GM06990 (cell line): ENCODE data around the gene CHST1.

ENCODE experiments used
- DNase-seq: peaks from one replicate; pipeline ENCODE4 v3.0.0-alpha.2; 2011; ENCODE audit not compliant: insufficient read length; ENCODE audit errors: extremely low read depth
- H3K27me3 ChIP-seq: replicated peaks from 2 replicates; pipeline ENCODE4 v1.6.0; 2011; ENCODE audit warnings: low read length; ENCODE audit not compliant: control insufficient read depth, insufficient read depth
- H3K36me3 ChIP-seq: 2 replicates; pipeline ENCODE4 v1.5.1; 2011; ENCODE audit warnings: low read length; ENCODE audit not compliant: control insufficient read depth, insufficient read depth
- H3K4me3 ChIP-seq: replicated peaks from 2 replicates; pipeline ENCODE4 v1.5.1; 2011; ENCODE audit warnings: low read depth, mild to moderate bottlenecking, control low read depth, low read length
- TF ChIP-seq, protein P1 (sequence below): IDR thresholded peaks from 2 replicates; pipeline ENCODE4 v1.5.1; 2011; ENCODE audit warnings: low read length, control low read depth, mild to moderate bottlenecking, inconsistent platforms; ENCODE audit not compliant: insufficient read depth, poor library complexity, severe bottlenecking

Gene CHST1

DNA sequence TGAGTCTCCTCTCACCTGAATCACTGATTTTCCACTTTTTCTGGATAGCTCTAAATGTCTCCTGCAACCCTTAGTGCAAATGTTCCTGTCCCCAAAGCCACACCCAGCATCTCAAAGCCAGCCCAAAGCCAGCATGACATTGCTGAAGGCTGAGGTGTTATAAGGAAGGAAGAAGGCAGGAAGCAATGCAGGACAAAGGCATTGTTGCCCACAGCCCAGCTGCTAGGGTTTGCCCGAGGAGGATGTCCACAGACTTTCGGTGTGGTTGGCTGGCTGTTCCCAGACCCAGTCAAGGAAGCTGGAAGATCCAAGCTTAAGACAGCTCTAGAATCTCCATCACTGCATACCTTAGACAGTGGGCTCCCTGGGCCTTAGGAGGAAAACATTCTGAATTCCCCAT lies 23.5 kb downstream of the CHST1 start:
- no peak overlapping the region for H3K4me3 ChIP-seq
- no peaks in the 10 kb centered on the region for H3K27me3 ChIP-seq
- no peak for DNase-seq
- no peaks in the 10 kb centered on the region for H3K36me3 ChIP-seq
- TF ChIP-seq, protein P1, sequence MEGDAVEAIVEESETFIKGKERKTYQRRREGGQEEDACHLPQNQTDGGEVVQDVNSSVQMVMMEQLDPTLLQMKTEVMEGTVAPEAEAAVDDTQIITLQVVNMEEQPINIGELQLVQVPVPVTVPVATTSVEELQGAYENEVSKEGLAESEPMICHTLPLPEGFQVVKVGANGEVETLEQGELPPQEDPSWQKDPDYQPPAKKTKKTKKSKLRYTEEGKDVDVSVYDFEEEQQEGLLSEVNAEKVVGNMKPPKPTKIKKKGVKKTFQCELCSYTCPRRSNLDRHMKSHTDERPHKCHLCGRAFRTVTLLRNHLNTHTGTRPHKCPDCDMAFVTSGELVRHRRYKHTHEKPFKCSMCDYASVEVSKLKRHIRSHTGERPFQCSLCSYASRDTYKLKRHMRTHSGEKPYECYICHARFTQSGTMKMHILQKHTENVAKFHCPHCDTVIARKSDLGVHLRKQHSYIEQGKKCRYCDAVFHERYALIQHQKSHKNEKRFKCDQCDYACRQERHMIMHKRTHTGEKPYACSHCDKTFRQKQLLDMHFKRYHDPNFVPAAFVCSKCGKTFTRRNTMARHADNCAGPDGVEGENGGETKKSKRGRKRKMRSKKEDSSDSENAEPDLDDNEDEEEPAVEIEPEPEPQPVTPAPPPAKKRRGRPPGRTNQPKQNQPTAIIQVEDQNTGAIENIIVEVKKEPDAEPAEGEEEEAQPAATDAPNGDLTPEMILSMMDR, result no peak

DNA sequence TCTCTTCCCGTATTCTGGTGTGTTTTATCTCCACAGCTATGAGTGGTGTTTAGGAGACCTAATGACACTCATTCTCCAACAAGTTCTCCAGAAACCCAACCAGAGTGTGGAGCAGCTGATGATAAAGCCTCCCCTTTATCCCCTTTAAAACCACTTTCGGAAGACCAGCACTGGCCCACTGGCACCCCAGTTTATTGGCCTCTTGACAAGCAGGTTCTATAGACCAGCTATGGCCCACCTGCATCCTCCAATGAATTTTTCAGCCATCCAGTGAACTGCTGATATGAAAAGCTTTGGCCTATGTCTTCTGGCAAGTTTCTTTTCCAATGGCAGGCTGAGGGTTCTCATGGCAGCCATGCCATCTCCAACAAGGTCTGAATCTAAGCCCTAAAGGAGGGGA lies 27.4 kb downstream of the CHST1 start:
- no peak for DNase-seq
- Histone ChIP-seq H3K36me3 (no peaks in the 10 kb centered on the region), H3K27me3 (no peaks in the 10 kb centered on the region), H3K4me3 (no peak overlapping the region)
- TF ChIP-seq, protein P1, result no peak

DNA sequence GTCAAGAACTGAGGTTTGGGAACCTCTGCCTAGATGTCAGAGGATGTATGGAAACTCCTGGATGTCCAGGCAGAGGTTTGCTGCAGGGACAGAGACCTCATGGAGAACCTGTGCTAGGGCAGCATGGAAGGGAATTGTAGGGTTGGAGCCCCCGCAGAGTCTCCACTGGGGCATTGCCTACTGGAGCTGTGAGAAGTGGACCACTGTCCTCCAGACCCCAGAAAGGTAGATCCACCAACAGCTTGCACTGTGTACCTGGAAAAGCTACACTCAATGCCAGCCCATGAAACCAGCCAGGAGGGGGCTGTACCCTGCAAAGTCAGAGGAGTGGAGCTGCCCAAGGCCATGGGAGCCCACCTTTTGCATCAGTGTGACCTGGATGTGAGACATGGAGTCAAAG lies 29.5 kb downstream of the CHST1 start:
- H3K4me3 ChIP-seq, result no peak overlapping the region
- no peaks in the 10 kb centered on the region for H3K27me3 ChIP-seq
- H3K36me3 ChIP-seq, result no peaks in the 10 kb centered on the region
- DNase-seq, result no peak
- TF ChIP-seq, protein P1, result no peak

DNA sequence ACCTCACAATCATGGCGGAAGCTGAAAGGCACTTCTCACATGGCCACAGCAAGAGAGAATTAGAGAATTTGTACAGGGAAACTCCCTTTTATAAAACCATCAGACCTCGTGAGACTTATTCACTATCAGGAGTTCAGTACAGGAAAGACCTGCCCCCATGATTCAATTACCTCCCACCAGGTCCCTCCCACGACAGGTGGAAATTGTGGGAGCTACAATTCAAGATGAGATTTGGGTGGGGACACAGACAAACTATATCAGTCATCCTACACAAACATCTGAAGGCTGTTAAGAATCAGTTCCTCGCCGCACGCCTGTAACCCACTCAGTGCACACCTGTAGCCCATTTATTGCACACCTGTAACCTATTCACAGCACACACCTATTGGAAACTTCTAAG lies 39.8 kb downstream of the CHST1 start:
- Histone ChIP-seq H3K36me3 (no peaks in the 10 kb centered on the region), H3K4me3 (no peak overlapping the region), H3K27me3 (no peaks in the 10 kb centered on the region)
- TF ChIP-seq, protein P1, result no peak
- DNase-seq, result no peak

DNA sequence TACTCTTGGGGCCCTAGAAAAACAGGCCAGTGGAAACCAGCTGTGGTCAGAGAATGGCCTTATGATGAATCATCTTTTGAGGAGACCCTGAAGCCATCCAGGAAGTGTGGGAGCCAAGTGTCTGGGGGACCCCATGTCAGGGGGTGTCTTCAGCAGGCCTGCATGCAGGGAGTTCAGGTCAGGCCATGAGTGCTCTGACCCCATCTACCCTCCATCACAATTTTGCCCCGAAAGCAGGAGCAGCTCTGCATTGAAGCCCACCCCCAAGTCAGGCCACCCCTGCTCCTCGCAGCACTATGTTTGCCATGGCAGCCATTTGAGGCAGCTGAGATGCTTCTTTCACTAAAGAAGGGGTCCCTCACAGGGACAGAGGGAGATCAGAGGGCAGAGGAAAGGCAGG lies 41.3 kb downstream of the CHST1 start:
- no peaks in the 10 kb centered on the region for H3K27me3 ChIP-seq
- no peaks in the 10 kb centered on the region for H3K36me3 ChIP-seq
- TF ChIP-seq, protein P1, result no peak

DNA sequence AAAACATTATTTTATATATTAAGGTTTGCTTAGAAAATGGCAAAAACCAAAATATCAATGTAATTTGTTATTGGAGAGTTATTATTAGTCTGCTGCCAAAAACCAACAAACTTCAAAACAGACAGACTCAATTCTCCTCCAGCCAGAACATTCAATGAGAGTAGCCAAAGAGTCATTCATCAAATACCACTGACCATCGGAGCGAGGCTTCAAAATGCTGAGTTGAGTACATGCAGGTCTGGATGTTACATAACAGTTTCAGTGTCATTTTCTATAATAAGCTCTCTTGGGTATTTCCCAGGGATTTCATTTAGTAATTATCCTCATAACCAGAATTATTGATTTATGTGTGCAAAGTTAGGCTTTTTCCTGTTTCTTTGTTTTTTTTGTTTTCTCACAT lies 42.6 kb downstream of the CHST1 start:
- Histone ChIP-seq H3K36me3 (no peaks in the 10 kb centered on the region), H3K27me3 (no peaks in the 10 kb centered on the region), H3K4me3 (no peak overlapping the region)
- DNase-seq, result no peak
- TF ChIP-seq, protein P1, result no peak

More for the DNA sequence above, 41.3 kb downstream of the CHST1 start:
- no peak for DNase-seq
- H3K4me3 ChIP-seq, result no peak overlapping the region
